OCI-M1 (cell line): Measurements from ENCODE around the gene TRAPPC10.

ENCODE experiments used
- DNase-seq: peaks from one replicate; lab custom pipeline; 2025; lab: John Stamatoyannopoulos, UW

TRAPPC10 gene

GRCh38 chr21:43983390-43983789, 28.7 kb upstream of the TRAPPC10 start:
- DNase-seq, result no peak

DNA sequence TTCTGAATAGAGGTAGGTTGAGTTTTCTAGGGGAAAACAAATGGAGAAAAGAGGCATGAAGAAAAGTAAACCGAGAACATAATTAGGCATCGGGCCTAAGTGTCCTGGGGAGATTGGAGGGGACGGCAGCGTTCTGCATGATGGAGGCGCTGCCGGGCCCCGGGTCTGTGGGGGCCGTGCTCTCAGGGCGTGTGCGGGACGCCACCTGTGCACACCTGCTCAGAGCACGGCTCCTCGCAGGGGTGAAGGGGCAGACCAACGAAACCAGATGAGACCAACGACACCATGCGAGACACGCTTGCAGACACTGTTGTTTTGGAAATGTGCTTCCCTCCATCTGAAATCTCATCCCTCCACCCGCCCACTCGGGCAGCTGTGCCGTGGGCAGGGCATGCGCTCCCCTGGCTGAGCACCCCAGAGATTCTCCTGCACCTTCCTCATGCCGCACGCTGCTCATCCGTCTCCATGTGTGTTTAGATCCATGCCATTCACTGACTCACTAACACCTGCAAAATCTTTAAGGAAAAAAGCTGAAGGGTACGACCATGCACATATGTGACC, 28.2 kb upstream of the TRAPPC10 start:
- DNase-seq, result no peak

- DNase-seq, result no peak
Observed at GRCh38 chr21:43984905-43985689, 27.0 kb upstream of the TRAPPC10 start.

DNA sequence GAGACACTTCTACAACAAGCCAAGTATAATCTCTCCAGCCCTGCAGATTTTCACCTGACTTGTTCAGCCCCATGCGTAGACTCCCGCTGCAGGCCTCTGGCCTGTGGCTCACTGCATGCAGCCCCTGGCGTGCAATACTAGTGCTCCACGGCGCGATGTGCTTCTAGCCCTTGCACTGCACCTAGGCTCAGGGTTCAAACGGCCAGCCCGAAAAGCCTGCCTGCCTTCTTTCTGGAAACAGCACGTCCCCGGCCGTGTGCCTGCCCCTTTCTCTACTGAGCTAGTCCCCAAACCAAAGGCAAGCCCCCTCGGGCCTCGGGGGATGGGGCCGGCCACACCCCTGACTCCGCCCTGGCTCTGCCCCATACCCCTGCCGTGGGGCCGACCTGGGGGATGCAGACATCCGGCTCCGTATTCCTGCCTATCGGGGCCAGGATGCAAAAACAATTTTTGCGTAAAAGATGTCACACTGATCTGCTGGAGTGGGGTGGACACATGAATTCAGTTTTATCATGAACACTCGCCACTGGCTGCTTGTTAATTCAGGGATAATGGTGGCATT, 26.3 kb upstream of the TRAPPC10 start:
- DNase-seq, result no peak

- no peak for DNase-seq
Observed at GRCh38 chr21:43986544-43987451, 25.3 kb upstream of the TRAPPC10 start.

GRCh38 chr21:43987509-43987908, 24.6 kb upstream of the TRAPPC10 start:
- no peak for DNase-seq

DNA sequence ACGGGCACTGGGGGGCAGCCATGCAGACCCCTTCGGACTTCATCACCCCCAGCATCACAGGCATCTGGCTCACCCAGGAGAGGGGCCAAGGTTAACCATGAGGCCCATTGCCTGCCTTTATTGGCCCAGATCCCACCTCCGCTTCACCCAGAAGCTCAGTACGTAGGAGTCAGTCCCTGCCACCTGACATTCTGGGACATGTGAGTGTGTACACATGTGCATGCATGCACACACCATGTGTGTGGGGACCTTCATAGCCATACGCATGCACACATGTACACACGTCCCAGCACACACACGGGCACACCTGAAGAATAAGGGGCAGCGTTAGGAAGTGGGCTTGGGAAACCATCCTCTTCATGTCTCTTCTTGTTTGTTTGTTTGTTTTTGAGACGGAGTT, 24.1 kb upstream of the TRAPPC10 start:
- no peak for DNase-seq

DNA sequence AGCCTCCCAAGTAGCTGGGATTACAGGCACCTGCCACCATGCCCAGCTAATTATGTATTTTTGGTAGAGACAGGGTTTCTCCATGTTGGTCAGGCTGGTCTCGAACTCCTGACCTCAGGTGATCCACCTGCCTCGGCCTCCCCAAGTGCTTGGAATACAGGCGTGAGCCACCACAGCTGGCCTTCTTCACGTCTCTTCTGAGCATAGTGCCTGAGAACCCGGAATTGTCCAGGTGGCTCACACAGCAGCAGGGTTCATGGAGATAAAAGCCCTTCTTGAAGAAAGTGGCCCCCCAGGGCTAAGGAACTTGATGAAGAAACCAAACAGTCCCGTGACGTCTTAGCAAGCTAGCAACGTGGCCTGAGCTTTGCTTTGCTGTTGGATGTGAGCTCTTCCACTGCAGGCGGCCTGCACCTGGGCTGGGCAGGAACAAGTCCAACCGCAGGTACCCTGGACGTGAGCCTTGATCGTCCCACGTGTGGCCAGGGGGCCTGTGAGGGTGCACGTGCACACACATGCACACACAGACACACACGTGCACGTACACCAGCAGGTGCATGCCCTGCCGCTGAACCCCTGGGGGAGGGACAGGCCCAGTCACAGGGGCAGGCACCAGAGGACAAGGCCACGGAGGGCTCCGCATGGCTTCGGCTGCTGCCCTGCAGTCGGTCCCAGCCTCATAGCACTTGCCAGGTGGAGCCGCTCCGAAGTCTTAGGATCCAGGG, 23.4 kb upstream of the TRAPPC10 start:
- DNase-seq, result no peak

DNA sequence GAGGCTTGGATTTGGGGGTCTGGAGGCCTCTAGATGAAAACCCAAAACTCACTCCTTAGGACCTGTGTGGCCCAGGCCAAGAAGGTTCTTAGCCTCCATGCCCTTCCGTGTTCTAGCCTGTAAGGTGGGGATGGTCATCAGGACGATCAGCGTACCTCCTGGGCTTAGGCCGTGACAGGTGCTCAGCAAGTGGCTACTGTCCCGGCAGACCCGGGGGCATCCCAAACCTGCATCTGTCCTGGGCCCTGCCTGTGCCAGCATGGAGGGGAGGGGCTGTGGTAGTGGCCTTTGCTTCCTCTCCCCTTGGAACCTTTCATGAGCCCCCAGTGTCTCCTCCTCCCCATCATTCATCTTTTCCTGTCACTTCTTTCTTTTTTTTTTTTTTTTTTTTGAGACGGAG, 22.7 kb upstream of the TRAPPC10 start:
- DNase-seq, result no peak

DNA sequence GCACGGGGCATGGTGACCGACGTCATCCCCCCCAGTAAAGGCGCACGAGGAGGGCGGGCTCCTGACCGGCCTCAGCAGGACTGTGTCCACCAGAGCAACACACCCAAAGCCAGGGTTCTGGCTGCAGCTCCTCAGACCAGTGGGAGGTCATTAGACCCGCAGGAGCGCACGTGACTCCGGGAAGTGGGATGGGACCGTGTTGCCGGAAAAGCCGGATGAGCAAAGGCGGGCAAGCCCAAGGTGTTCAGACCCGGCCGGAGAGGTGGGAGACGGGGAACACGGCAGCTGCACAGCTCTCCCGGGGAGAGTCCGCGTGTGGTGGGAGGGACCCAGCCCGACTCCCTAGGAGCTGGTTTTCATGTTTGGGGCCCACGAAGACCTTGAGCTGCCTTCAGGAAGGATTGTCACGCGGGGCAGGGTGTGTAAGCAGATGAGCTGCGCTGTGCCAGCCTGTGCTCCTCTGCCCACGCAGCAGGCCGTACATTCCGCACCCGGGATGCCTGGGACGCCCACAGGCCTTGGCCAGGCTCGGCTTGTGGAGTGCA, 20.6 kb upstream of the TRAPPC10 start:
- no peak for DNase-seq

DNA sequence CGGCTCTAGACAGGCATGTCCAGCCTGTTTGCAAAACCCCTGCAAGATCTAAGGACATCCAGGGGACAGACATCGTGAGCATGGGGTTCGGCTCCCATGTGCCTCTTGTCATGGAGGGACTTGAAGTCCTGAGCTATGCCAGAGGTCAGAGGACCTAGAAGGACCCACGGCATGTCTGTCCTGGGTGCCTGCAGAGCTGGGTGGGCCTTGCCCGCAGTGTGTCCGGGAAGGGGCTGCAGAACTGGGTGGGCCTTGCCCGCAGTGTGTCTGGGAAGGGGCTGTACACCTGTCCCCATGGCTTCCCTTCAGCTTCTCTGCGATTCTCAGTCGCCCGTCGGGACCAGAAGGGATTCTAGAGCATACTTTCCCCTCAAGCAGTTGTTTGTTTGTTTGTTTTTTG, 20.0 kb upstream of the TRAPPC10 start:
- no peak for DNase-seq

DNA sequence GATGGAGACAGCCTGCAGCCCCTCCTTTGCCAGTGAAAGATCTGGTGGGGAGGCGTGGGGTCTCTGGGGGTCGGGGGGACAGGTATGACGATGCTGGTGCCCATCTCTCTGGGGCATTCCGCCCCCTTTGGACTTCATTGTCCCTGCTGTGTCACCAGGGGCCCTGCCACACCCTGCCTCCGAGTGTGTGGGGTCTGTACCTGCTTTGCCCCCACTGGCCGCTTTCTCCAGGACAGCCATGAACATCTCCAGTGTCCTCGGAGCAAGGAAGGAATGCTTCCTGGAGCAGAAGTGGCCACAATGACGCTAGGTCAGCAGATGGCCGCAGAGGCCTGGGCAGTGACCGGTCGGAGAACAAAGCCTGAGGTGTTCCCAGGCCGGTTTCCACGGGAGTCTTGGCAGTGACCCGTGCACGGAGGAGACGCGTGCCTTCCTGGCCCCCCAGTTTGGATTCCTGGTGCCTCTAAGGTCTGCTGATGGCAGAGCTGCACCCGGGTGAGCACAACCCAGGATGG, 18.6 kb upstream of the TRAPPC10 start:
- no peak for DNase-seq

DNA sequence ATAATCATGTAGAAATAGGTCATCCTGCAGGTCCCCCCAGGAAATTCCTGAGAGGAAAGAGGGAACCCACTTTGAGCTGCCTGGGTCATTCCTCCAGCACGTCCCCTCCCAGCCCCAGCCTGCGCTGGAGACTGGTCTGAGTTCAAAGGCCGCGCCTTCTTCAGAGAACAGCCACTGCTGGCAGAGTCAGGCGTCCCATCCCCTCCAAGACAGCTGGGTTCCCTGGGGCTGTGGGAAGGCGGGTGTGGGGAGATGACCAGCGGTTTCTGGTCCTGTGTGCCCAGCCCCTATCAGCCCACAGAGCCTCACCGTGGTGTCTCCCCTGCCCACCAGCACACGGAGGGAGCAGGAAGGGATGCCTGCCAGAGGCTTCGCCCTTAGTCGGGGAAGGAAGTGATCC, 18.0 kb upstream of the TRAPPC10 start:
- no peak for DNase-seq

DNA sequence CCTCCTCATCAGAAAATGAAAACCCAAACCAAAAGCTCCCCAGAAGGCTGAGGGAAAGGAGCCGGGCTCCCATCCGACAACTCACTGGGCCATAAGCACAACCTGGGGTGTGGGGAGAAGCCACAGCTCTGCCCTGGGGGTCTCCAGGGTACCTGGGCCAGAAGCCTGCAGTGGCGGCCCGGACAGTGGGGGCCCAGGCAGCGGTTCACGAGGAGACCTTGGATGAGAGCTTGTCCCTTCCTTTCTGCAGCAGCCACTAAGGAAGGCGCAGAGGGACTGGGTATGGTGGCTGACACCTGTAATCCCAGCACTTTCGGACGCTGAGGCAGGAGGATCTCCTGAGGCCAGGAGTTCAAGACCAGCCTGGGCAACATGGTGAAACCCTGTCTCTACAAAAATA, 17.5 kb upstream of the TRAPPC10 start:
- DNase-seq, result no peak

DNA sequence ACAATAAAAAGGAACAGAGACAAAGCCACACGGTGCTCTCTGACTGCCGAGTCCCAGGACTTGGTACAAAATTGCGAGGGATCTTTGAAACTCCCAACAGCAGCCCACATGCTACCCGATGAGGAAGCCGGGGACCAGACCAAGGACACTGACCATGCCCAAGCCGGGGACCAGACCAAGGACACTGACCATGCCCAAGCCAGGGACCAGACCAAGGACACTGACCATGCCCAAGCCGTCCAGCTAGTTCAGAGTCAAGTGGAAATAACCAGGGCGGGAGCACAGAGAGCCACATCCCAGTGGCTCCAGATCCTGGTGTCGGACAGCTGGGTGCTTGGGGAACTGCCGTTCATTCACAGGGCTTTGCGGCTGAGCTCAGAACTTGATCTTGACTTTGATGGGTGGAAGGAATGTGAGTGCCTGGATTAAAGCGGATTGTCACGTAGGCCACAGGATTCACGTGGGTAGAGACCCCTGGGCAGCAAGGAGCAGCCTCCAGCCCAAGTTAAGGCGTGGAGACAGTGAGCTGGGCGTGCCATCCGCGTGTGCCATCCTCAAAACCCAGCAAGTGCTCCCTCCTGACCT, 16.5 kb upstream of the TRAPPC10 start:
- DNase-seq, result no peak

- no peak for DNase-seq
Observed at GRCh38 chr21:43997766-43998742, 14.1 kb upstream of the TRAPPC10 start.

DNA sequence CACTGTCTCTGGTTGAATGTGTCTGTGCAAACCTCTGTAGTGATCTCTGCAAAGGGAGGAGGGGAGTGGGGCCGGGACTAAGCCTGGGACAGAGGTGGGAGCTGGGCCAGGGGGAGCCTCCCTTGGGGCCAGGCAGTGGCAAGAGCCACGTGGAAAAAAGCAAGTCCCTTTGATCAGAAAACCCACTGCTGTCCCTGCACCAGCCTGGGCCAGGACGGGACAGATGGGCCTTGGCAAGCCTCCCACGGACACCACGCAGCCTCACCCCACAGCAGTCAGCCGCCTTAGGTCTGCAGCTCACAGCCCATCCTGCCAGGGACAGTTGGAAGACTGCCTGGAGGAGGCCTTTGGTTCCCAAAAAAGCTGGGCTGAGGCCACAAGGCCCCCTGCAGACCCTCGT, 11.7 kb upstream of the TRAPPC10 start:
- DNase-seq, result no peak

DNA sequence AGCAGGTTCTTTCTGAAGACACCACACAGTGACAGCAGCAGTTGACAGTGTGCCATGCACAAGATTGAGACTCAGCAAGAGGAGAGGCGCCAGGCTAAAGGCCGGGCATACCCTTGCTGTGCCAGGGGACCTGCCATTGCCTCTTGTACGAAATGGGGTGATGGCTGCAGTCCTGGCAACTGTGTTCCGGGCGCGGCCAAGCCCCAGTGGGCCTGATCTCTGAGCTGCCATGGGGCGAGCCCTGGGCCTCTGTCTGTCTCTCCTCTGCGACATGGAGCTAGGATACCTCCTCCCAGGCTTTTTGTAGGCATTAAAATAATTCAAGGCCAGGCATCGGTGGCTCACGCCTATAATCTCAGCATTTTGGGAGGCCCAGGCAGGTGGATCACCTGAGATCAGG, 9.6 kb upstream of the TRAPPC10 start:
- no peak for DNase-seq

- peak; percentile 49 for DNase-seq
Observed at GRCh38 chr21:44003307-44003966, 8.7 kb upstream of the TRAPPC10 start.
